Left cardiac atrium (tissue), 4 donors: ENCODE data around the gene FMNL2. TPM values are rescaled to one million over a fixed set of nuclear protein-coding genes. Genes with fewer than 3 reads are reported as not detected.
"Not testable (repeated sequence)": the region's sequence is repeated elsewhere in the genome, so short reads cannot be mapped to it uniquely, and the experiment has no call there.

Source experiments
- ATAC-seq, 2 donors: fragments of 200-7000 bp; cut with Tn5 transposase; one replicate each; pipeline ENCODE4 v1.9.1; 2020; ENCODE audit warnings: mild to moderate bottlenecking in 2 of 2, moderate library complexity in 2 of 2
- DNase-seq: peaks from one replicate; pipeline ENCODE4 v3.0.0-alpha.2; 2020
- intact Hi-C, 2 donors: fragments of 100-400 bp; cut with DNase I; formaldehyde crosslinking; loops; one replicate each; pipeline versions ENCODE4 v1.14.1 to v1.15.1; 2022 to 2023
- total RNA-seq, 2 donors: library from RNA; stranded (reverse); fragmentation: NEBNext Ultra II Directional; extraction: Animal tissue kit (Norgen Biotek cat#: 25700); gene quantifications; one replicate each; pipeline ENCODE4 v1.2.1, GENCODE V29; 2021
- donor health status: DM: no; HTN: yes; CAD: no.
- donor health status: DM: no; HTN: yes; CAD: no; lungs with severe emphysema.
- donor health status: DM: yes; HTN: yes; CAD: no.
- donor health status: Dilated cardiomyopathy.

FMNL2 gene
- total RNA-seq, 2 donors from 2014 or later = 11.3 to 16.6 TPM

DNA sequence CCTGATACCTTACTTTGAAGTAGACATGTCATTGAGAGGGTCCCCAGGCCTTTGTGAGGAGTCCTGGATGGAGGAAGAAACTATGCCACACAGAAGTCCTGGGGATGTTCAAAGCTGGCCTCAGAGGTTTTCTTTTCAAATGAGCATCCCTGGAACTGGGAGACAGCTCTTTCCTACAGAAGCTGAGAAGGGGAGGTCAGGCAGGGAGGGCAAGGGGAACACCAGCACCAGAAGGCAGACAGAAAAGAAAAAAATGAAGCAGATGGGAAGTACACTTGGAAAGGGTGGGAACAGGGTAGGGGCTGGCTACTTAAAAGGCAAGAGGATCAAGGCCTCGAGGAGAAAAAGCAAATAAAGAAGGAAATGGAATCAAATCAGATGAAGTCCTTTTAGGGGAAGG, 120.0 kb downstream of the FMNL2 start:
- no peak for ATAC-seq
- DNase-seq = no peak
- intact Hi-C loops = no loop called here

DNA sequence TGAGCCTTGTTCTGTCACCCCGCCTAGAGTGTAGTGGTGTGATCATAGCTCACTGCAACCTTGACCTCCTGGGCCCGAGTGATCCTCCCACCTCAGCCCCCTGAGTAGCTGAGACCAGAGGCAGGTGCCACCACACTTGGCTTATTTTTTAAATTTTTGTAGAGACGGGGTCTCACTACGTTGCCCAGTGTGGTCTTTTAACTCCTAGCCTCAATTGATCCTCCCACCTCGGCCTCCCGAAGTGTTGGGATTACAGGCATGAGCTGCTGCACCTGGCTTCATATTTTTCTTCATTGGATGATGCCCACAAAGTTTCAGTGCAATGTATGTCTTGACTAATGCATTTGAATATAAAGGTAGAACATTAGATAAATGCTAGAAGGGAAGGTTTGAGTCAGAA, 120.8 kb downstream of the FMNL2 start:
- DNase-seq = no peak
- intact Hi-C loops = no loop called here
- no peak for ATAC-seq

DNA sequence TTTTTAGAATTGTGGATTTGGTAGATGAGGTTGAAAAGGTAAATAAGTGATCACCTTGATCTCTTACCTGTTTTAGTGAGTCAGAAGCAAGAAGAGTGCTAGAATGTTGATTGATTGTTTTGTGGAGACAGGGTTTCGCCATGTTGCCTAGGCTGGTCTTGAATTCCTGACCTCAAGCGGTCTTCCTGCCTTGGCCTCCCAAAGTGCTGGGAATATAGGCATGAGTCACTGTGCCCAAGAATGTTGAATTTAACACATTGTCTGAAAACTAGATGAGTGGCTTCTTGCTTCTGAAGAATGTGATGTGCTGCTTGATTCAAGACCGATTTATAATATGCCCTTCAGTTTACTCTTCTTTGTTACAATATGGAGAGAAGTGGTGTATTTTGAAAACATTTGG, 121.3 kb downstream of the FMNL2 start:
- no peak for DNase-seq
- intact Hi-C loops = no loop called here
- no peak for ATAC-seq

DNA sequence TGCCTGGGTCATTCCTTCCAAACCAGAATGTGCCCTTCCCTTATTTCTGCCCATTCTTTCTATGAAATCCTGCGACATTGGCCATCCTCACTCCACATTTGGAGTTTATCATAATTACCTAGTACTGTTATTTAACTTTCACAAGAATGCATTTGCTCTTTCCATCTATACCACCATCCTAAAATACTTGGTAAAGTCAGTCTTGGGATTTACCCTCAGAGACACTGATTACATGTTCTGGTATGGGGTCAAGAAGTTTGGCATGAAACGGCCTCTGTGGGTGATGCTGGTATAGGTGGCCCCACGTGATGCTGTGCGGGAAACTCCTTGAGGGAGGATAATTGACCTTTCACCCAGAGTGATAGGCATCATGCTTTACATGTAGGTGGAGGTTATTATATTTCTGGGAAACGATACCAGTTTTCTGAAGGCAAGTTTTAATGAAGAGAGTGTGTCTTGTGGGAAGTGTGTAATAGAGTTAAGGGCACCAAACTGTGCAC, 123.5 kb downstream of the FMNL2 start:
- intact Hi-C loops = no loop called here
- ATAC-seq (no peak), DNase-seq (no peak)

DNA sequence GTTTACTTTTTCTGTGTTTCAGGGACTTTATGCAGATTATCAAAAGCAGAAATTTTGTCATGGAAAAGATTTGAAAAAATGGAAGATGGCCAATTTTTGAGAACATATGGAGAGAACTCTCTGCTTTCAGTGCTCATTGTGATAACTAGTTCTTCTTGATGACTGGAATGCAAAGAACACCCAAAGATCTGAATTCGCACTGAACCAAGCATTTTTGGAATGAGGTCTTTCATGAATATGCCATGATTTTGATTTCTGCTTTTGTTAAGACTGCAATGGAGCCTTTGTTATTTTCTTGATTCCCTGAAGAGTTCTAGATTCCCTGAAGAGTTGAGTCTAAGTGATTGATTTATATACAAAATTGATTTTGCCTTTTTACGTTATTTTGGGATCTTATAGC, 124.1 kb downstream of the FMNL2 start:
- intact Hi-C loops = no loop called here
- no peak for ATAC-seq
- no peak for DNase-seq

DNA sequence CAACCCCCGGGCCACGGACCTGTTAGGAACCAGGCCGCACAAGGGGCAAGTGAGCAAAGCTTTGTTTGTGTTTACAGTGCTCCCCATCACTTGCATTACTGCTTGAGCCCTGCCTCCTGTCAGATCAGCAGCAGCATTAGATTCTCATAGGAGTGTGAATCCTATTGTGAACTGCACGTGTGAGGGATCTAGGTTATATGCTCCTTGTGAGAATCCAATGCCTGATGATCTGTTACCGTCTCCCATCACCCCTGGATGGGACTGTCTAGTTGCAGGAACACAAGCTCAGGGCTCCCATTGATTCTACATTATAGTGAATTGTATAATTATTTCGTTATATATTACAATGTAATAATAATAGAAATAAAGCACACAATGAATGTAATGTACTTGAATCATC, 125.6 kb downstream of the FMNL2 start:
- intact Hi-C loops = no loop called here
- no peak for DNase-seq
- no peak for ATAC-seq

DNA sequence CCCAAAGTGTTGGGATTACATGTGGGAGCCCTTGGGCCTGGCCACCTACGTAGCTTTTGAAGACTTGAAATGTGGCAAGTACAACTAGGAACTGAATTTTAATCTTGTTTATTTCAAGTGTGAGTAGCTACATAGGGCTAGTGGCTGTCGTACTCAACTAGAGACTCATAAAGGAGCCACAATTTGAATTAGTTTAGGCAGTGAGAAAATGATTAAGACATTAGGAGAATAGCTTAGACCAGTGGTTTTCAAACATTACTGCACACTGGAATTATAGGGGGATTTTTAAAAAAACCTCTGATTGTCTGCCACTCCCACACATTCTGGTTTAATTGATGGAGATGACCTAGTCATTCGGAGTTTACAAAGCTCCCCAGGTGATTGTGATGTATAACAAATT, 127.1 kb downstream of the FMNL2 start:
- ATAC-seq (no peak), DNase-seq (no peak)
- intact Hi-C loops = no loop called here

DNA sequence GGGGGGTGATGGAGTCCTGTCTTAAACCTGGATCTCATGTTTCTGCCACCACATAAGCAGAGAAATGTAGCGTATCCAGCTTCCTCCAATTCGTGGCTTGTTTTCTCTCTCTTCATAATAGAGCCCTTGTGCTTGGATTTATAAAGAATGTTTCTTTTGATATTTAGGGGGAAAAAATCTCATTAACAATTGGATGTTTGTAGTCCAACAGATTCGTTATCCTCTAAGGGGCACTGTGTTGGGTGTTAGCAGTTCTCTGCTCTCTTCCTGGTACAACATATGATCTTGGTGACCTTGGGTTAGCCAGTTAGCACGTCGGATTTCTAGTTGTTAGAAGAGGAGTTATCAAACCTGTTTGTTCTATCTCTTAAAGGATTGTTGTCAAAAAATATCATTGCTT, 127.8 kb downstream of the FMNL2 start:
- intact Hi-C loops = no loop called here
- no peak for ATAC-seq
- DNase-seq = no peak

DNA sequence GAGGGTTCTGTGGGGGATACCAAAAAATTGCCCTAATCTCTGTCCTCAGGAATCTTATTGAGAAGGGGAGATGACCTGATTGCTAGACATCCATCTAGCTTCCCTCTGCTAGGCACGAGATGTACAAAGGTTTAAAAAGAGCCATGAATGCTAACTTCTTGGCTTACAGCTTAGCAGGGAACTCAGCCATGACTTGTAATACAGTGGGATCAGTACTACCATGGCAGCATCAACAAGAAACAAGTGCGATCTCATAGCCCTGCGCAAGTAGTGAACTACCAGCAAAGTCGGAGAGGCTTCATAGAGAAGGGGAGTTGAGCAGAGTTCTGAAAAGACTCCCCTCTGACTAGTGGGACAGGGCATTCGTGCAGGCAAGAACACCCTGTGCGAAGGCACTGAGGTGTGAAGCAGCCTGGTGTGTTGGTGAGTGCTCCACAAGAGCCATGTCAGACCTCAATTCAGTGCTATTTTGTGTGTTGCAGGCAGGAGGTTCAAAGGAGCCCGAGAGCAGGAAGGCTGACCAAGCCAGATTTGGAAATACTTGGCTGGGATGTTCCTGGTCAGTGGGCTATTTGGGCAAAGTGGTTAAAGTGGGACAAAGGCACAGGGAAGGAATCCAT, 130.0 kb downstream of the FMNL2 start:
- ATAC-seq (peak in 1 of 2 donors; percentile 62), DNase-seq (no peak)
- intact Hi-C loops = no loop called here

DNA sequence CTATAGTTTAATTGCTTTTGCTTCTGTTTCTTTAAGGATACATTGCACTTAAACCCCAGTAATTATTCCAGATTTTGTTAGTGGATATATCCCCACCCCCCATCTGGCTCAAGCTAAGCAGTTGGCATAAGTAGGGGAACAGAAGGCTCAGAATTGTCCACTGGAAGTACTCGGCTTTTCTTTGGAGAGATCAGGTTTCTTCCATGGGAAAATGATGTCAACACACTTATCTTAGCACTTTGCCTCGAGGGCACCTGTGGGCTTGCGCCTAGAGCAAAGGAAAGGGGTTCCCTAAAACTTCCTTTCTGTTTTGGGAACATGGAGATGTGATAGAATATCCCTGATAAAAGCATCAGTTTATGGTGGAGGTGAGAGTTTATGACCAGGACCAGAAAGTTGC, 130.6 kb downstream of the FMNL2 start:
- intact Hi-C loops = no loop called here
- ATAC-seq (peak in 1 of 2 donors; percentile 42), DNase-seq (no peak)

DNA sequence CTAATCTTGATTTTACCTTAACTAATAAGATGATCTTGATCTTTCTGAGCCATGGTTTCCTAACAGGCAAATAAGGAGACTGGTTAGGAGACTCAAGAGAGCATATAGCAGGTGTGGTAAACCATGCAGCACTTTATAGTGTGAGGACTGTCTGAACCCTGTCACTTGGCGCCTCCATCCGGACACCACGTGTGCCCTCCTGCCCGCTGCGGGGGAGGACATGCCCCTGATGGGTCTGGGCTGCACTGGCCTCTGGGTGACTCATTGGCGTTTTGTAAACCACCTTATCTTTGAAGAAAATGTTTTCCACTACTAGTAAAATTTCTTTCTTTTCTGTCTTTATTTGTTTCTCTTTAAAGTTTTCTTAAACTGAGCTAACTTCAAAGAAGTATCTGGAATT, 131.1 kb downstream of the FMNL2 start:
- peak in 1 of 2 donors; percentile 69 for ATAC-seq
- intact Hi-C loops = no loop called here

DNA sequence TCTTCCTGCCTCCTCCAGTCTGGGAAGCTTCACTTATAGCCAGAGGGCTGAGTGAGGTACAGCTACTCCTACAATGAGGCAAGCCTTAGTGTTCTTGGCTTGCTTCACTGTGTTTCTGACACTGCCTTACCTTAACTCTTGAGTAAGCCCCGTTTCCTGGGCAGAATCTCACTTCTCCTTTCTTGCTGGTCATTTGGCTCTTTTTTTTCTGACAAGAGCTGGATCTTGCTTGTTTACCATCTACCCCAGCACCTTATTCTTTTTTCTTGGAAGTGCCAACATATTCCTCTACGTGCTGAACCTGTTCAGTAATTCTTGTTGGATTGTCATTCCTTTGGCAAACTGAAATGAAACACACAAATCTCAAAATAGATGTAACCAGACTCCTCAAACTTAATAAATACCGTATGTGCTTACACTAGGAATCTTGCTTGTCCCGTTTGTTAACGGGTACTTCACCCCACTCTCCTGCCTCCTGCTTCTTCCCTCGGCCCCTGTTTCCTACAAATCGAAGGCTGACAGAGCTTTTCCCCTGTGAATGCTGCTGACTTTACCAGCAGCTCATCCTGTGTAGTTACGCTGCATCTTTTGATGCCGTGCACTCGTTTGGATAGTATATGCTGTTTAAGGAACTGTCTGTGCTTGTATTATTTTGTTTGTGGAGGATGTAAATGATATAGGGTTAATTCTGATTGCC, 132.2 kb downstream of the FMNL2 start:
- peak in 1 of 2 donors; percentile 83 for ATAC-seq
- intact Hi-C loops = no loop called here

More for the DNA sequence above, 131.1 kb downstream of the FMNL2 start:
- DNase-seq = peak; percentile 29

DNA sequence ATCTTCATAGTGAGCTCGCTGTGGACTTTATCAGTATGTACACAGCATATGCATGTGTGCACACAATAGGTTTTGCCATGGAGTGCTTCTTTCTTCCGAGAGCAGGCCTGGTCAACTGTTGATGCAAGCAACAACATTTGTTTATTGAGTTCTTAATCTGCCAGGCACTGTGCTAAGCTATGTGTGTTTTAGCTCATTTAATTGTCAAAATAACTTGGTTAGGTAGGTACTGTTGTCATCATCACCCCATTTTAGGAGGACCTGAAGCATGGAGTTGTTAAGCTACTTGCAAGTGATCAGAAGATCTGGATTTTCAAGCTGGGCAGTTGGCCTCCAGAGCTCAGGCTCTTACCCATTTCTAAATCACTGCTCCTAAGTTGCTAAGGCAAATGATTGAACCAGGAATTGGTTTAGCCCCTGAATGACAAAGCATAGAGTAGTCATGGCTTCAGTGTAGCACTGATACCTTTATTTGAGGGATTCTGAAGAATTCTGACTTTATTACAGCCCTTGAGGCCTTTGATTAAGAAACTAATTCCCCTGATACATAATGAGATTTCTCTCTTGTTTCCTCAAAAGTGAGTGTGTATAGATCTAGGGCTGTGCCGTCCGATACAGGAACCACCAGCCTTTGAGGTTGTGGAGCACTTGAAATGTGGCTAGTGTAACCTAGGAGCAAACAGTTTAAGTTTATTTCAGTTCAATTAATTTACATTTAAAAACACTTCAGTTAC, 132.9 kb downstream of the FMNL2 start:
- intact Hi-C loops = no loop called here
- DNase-seq (no peak), ATAC-seq (no peak)

More for the DNA sequence above, 132.2 kb downstream of the FMNL2 start:
- no peak for DNase-seq

DNA sequence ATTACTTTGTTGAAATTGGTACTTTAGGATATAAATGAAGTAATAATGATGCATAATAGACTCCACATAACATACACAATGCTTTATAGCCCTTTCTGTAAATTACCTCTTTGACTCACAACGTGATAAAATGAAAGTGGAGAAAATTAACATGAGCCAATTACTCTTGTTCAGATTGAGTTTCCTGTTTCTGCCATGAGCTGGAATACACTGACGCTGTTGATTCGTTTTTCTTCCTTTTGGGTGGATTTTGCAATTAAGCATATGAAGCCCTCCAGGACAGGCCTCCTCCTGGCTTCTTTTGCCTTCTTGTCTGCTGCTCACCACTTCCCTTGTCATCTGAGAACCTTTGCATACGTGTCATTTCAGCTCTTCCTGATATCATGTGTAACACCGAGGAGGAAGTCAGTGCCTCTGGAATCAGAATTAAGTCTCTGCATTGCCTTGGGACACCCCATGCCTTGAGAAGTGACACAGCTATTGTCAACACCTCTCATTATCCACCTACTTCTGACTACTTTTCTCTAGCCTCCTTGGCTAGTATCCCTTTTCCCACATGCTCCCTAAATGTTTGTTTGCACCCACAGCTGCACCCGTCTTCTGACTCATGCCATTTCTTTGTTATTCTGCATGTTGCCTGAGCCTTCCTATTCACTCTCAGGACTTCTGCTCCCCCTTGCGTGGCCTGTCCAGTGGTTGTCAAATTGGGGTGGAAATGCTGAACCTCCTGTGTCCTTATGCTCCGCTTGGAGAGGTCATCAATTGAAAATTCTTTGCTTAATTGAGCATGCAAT, 134.1 kb downstream of the FMNL2 start:
- DNase-seq (no peak), ATAC-seq (peak in 1 of 2 donors; percentile 30)
- intact Hi-C loops = no loop called here

DNA sequence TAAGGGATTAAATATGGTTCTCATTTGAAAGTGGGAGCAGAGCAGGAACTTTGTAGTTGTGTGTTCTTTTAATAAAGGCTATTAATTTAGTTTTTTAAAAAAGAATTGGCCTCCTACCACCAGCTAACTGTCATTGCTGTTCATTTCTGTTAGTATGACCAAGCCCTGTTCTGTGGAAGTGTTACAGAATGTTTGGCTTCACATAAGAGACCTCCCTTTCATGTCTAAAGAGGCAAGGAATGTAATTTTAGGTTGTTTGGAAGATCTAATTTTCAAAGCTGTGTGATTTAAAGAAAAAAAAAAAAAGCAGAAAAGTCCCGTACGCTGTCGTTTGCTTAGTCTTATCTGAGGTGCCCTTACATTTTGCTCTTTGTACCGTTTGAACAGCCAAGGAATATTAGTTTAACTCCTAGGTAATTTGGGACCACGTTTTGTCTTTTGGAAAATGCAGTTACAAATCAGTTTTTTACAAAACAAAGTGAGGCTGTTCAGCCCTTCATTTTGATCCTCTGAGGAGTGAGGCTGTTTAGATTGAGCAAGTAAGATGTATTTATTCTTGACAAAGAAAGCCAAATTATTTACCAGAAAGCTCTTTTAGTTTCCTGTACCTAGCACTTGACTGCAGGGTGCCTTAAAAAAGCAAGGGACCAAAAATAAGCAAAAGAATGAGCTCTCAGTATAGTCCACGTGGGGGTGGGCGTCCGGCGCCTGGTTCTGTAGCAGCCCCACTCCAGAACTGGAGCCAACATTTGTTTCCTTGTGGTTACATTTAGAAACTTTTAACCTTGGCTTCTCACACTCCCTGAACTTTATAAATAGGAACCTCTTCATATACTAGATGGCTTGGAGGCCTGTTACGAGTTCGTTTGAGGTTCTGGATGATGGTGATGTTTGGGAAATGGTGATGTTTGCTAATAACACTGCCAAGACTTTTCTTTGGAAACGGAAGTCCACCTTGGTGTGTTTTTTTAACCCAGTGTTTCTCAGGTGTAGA, 136.2 kb downstream of the FMNL2 start:
- no peak for ATAC-seq
- intact Hi-C loops = no loop called here
- DNase-seq = no peak

DNA sequence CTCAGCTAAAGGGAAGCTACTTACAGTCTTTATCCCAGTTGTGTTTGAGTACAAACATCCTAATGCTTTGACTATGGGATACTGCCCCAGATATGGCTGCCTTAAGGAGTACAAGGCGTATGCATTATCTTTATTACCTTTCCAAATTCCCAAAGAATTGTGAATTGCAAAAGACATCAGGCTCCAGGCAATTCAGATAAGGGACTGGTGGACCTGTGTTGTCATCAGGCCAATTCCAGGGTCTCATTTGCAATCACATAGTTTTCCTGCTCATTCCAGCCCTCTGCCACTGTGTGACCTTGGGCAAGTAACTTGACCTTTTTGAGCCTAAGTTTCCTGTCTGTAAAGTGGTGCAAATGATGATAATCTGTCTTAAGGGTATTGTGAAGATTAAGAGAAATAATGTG, 137.5 kb downstream of the FMNL2 start:
- ATAC-seq (no peak), DNase-seq (no peak)
- intact Hi-C loops = no loop called here

DNA sequence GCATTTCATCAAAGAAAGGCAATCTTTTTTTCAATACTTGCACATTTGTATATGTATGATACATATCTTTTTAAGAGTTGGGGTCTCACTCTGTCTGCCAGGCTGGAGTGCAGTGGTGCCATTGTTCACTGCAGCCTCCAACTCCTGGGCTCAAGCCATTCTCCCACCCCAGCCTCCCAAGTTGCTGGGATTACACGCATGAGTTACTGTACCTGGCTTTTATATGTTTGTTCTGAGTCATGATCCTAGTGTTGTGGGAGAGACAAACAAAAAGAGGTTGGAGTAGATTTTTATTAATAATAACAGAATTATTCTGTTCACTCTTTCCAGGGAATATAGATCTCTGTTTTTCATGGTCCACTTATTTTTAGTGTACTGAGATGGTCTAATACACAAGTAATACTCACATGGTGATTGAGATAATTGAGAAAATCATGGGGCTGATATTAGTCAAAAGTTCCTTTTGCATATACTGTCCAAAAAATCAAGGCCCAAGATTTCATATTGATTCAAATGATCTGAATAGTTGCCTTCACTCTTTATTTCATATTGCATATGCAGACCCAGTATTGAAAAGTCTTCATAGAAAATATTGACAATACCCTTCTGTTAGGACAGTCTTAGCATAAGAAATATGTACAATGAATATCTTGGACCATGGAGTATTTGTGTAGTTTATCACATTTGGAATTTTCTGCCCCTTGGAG, 138.3 kb downstream of the FMNL2 start:
- ATAC-seq = no peak
- DNase-seq = no peak
- intact Hi-C loops = no loop called here

DNA sequence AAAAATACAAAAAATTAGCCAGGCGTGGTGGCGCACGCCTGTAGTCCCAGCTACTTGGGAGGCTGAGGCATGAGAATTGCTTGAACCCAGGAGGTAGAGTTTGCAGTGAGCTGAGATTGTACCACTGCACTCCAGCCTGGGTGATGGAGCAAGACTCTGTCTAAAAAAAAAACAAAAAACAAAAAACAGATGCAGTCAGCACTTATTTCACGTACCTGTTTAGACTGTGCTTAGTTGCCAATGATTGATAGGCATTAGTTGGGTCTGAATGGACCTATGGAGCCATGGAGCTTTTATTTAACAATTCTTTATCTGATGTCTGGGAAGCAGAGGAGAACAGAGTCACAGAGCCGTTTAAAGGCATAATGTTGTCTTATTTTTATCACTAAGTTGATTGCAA, 139.5 kb downstream of the FMNL2 start:
- intact Hi-C loops, DNase-seq, ATAC-seq: not testable (repeated sequence)
